ENCODE results near the gene RPL13A. TPM values are rescaled to one million over a fixed set of nuclear protein-coding genes. Genes with fewer than 3 reads are reported as not detected.

RPL13A gene
- total and polyA plus RNA-seq, 2 of the 13 experiments (the other 11 are each of a cell fraction or from before 2014, with no cell fraction given): 2,601 to 3,407 TPM

DNA sequence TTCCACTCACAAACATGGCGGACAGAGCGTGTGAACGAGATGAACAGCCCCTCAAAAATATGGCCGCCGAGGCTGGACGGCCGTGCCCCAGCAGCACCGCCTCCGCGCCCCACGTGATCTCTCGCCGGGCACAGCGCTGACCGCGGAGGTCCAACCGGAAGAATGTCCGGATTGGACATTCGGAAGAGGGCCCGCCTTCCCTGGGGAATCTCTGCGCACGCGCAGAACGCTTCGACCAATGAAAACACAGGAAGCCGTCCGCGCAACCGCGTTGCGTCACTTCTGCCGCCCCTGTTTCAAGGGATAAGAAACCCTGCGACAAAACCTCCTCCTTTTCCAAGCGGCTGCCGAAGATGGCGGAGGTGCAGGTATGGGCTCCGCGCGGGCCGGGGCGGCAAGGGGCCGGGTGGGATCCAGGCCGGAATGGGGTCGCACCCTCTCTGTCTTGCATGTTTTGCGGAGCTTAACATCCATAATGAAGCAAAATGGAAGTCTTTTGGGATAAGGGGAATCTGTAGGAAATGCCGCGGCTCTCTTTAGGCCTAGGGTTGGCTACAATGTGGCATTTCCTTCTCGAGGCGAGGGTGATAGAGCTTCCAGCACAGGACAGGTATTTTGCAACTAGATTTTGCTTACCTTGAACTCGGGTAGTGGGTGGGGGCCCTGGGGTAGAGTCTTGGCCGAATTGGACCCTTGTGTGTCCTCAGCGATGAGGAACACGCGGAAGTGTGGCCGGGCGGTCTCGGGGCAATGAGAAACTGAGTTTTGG lies at the start of gene RPL13A (continued):
- TF ChIP-seq ZNF441 (CRISPR knock-in tag; IDR thresholded peaks at IDR 0.05; ENCODE audit: borderline replicate concordance): peak; percentile 74; the same call in 1 of the 2 replicates
- peak; percentile 73; the same call in 1 of the 2 replicates for TF ChIP-seq ZZZ3 (CRISPR knock-in tag; IDR thresholded peaks at IDR 0.05; ENCODE audit: borderline replicate concordance)
- no peak for TF ChIP-seq ATRX (CRISPR knock-in tag; IDR thresholded peaks at IDR 0.05; ENCODE audit: borderline replicate concordance)
- TF ChIP-seq NCOA2 (CRISPR knock-in tag; IDR thresholded peaks at IDR 0.05): peak; percentile 68
- peak; percentile 41; the same call in 1 of the 2 replicates for TF ChIP-seq HIVEP1 (CRISPR knock-in tag; IDR thresholded peaks at IDR 0.05)
- TF ChIP-seq JDP2 (CRISPR knock-in tag; IDR thresholded peaks at IDR 0.05; ENCODE audit: borderline replicate concordance): no peak; the same call in 1 of the 2 replicates
- TF ChIP-seq EED (CRISPR knock-in tag; IDR thresholded peaks at IDR 0.05): 0 out of 2 replicates have a peak, but pooled peaks have one; percentile 25
- TF ChIP-seq PHF20 (CRISPR knock-in tag; IDR thresholded peaks at IDR 0.05): peak; percentile 83
- TF ChIP-seq HCFC1 (IDR thresholded peaks at IDR 0.05; ENCODE audit: low read depth, low read length): peak; percentile 75
- 0 out of 2 replicates have a peak, but pooled peaks have one; percentile 61 for TF ChIP-seq ZNF792 (CRISPR knock-in tag; IDR thresholded peaks at IDR 0.05)
- peak; percentile 65; the same call in 1 of the 2 replicates for TF ChIP-seq FOXK2 (IDR thresholded peaks at IDR 0.05)
- no peak for TF ChIP-seq PTBP1 (IDR thresholded peaks at IDR 0.05; ENCODE audit: low read depth, low read length, poor library complexity, severe bottlenecking)
- no peak for TF ChIP-seq ZNF577 (CRISPR knock-in tag; IDR thresholded peaks at IDR 0.05; ENCODE audit: borderline replicate concordance, low read depth)
- no peak for TF ChIP-seq ZNF160 (CRISPR knock-in tag; IDR thresholded peaks at IDR 0.05)
- TF ChIP-seq THRA (CRISPR knock-in tag; IDR thresholded peaks at IDR 0.05; ENCODE audit: borderline replicate concordance): peak; percentile 79
- no peak for TF ChIP-seq ZFP82 (CRISPR knock-in tag; IDR thresholded peaks at IDR 0.05; ENCODE audit: borderline replicate concordance)
- TF ChIP-seq ZNF616 (CRISPR knock-in tag; IDR thresholded peaks at IDR 0.05; ENCODE audit: low read depth): 0 out of 2 replicates have a peak, but pooled peaks have one; percentile 74
- no peak for TF ChIP-seq NFIB (CRISPR knock-in tag; IDR thresholded peaks at IDR 0.05; ENCODE audit: borderline replicate concordance)
- no peak for TF ChIP-seq HES4 (CRISPR knock-in tag; IDR thresholded peaks at IDR 0.05; ENCODE audit: borderline replicate concordance)
- TF ChIP-seq PCBP1 (IDR thresholded peaks at IDR 0.05; ENCODE audit: borderline replicate concordance, low read depth, low read length): no peak
- TF ChIP-seq, protein P1, sequence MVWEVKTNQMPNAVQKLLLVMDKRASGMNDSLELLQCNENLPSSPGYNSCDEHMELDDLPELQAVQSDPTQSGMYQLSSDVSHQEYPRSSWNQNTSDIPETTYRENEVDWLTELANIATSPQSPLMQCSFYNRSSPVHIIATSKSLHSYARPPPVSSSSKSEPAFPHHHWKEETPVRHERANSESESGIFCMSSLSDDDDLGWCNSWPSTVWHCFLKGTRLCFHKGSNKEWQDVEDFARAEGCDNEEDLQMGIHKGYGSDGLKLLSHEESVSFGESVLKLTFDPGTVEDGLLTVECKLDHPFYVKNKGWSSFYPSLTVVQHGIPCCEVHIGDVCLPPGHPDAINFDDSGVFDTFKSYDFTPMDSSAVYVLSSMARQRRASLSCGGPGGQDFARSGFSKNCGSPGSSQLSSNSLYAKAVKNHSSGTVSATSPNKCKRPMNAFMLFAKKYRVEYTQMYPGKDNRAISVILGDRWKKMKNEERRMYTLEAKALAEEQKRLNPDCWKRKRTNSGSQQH (CRISPR knock-in tag; IDR thresholded peaks at IDR 0.05; ENCODE audit: low read depth): peak; percentile 84; the same call in 1 of the 2 replicates
- TF ChIP-seq, protein P2, sequence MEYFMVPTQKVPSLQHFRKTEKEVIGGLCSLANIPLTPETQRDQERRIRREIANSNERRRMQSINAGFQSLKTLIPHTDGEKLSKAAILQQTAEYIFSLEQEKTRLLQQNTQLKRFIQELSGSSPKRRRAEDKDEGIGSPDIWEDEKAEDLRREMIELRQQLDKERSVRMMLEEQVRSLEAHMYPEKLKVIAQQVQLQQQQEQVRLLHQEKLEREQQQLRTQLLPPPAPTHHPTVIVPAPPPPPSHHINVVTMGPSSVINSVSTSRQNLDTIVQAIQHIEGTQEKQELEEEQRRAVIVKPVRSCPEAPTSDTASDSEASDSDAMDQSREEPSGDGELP (IDR thresholded peaks at IDR 0.05; ENCODE audit: borderline replicate concordance, low read depth): peak; percentile 24; the same call in 1 of the 2 replicates
- TF ChIP-seq, protein P3, sequence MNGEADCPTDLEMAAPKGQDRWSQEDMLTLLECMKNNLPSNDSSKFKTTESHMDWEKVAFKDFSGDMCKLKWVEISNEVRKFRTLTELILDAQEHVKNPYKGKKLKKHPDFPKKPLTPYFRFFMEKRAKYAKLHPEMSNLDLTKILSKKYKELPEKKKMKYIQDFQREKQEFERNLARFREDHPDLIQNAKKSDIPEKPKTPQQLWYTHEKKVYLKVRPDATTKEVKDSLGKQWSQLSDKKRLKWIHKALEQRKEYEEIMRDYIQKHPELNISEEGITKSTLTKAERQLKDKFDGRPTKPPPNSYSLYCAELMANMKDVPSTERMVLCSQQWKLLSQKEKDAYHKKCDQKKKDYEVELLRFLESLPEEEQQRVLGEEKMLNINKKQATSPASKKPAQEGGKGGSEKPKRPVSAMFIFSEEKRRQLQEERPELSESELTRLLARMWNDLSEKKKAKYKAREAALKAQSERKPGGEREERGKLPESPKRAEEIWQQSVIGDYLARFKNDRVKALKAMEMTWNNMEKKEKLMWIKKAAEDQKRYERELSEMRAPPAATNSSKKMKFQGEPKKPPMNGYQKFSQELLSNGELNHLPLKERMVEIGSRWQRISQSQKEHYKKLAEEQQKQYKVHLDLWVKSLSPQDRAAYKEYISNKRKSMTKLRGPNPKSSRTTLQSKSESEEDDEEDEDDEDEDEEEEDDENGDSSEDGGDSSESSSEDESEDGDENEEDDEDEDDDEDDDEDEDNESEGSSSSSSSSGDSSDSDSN (CRISPR knock-in tag; IDR thresholded peaks at IDR 0.05): peak; percentile 73
- peak; percentile 85; the same call in 1 of the 2 replicates for TF ChIP-seq MAF1 (CRISPR knock-in tag; IDR thresholded peaks at IDR 0.05; ENCODE audit: borderline replicate concordance)
- no peak for TF ChIP-seq ZNF879 (CRISPR knock-in tag; IDR thresholded peaks at IDR 0.05)

All from HepG2 (cell line).